ENCODE results near the gene TSPEAR.

Gene TSPEAR

DNA sequence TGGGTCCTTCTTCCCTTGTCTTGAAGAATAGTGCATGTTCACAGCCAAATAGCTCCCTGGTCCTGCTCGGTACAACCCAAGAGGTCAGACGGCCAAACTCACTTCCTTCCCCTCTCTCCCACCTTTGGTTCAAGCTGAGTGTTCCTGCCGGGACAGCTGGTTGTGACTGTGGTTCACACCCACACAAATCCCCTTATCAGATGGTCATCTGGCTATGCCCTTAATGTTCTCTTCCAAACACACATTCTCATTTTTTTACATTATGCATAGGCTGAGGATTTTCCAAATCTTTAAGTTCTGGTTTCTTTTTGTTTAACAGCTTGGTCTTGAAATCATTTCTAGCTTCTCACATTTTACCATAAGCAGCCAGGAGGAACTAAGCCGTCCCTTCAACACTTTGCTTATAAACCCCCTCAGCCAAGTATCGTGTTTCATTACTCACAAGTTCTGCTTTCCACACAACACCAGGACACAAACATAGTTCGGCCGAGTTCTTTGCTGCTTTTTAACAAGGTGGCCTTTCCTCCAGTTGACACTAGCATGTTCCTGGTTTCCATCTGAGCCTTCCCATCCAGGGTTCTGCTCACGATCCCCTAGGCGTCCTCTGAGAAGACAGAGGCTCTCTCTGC is 19.7 kb upstream of the TSPEAR start:
- Histone ChIP-seq H3K36me3 (ENCODE audit: insufficient read depth, low read length) (no peaks in the 10 kb centered on the region), H3K4me2 (ENCODE audit: low read length) (no peak overlapping the region)

DNA sequence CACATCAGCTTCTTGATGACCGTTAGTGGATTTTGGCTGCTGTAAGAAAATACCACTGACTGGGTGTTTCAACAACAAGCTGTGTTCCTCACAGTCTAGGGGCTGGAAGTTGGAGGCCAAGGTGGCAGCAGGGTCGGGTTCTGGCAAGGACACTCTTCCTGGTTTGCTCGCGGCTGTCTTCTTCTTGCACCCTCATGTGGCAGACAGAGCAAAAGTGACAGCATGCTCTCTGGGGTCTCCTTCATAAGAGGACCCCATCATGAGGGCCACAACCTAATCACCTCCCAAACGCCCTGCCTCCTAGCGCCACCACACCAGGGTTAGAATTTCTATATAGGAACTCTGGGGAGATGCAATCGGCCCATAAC is 18.6 kb upstream of the TSPEAR start:
- H3K4me2 ChIP-seq (ENCODE audit: low read length) = no peak overlapping the region
- no peaks in the 10 kb centered on the region for H3K4me1 ChIP-seq (ENCODE audit: insufficient read depth, low read length, severe bottlenecking)
- H3K36me3 ChIP-seq (ENCODE audit: insufficient read depth, low read length) = no peaks in the 10 kb centered on the region
- TF ChIP-seq, protein P1, sequence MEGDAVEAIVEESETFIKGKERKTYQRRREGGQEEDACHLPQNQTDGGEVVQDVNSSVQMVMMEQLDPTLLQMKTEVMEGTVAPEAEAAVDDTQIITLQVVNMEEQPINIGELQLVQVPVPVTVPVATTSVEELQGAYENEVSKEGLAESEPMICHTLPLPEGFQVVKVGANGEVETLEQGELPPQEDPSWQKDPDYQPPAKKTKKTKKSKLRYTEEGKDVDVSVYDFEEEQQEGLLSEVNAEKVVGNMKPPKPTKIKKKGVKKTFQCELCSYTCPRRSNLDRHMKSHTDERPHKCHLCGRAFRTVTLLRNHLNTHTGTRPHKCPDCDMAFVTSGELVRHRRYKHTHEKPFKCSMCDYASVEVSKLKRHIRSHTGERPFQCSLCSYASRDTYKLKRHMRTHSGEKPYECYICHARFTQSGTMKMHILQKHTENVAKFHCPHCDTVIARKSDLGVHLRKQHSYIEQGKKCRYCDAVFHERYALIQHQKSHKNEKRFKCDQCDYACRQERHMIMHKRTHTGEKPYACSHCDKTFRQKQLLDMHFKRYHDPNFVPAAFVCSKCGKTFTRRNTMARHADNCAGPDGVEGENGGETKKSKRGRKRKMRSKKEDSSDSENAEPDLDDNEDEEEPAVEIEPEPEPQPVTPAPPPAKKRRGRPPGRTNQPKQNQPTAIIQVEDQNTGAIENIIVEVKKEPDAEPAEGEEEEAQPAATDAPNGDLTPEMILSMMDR (IDR thresholded peaks at IDR 0.05; ENCODE audit: low read length) = no peak
- peaks cover 6% of the 10 kb centered on the region; the same call in 1 of the 2 replicates for H3K27me3 ChIP-seq (ENCODE audit: insufficient read depth, low read length)
- H3K4me3 ChIP-seq (ENCODE audit: low read depth, low read length, poor library complexity, severe bottlenecking) = no peak overlapping the region
- H3K9ac ChIP-seq (ENCODE audit: low read length) = no peak overlapping the region
- H2AFZ ChIP-seq (ENCODE audit: low read length) = no peak overlapping the region
- no peaks in the 10 kb centered on the region for H3K79me2 ChIP-seq (ENCODE audit: insufficient read depth, low read length)
- H3F3A ChIP-seq (ENCODE audit: insufficient read depth, low read length) = no peaks in the 10 kb centered on the region
- no peak overlapping the region for H3K27ac ChIP-seq (ENCODE audit: low read depth, low read length, poor library complexity, severe bottlenecking)
- no peaks in the 10 kb centered on the region for H3K9me2 ChIP-seq (ENCODE audit: low read depth, low read length)
- no peaks in the 10 kb centered on the region for H3K9me3 ChIP-seq (ENCODE audit: low read length)
- no peaks in the 10 kb centered on the region for H4K20me1 ChIP-seq (ENCODE audit: insufficient read depth, low read length)

More for the DNA sequence above, 19.7 kb upstream of the TSPEAR start:
- no peaks in the 10 kb centered on the region for H3K79me2 ChIP-seq (ENCODE audit: insufficient read depth, low read length)
- no peak overlapping the region for H2AFZ ChIP-seq (ENCODE audit: low read length)
- no peak overlapping the region for H3K4me3 ChIP-seq (ENCODE audit: low read depth, low read length, poor library complexity, severe bottlenecking)
- H3K4me1 ChIP-seq (ENCODE audit: insufficient read depth, low read length, severe bottlenecking) = no peaks in the 10 kb centered on the region
- no peaks in the 10 kb centered on the region for H3K9me3 ChIP-seq (ENCODE audit: low read length)
- H3F3A ChIP-seq (ENCODE audit: insufficient read depth, low read length) = no peaks in the 10 kb centered on the region
- no peaks in the 10 kb centered on the region for H4K20me1 ChIP-seq (ENCODE audit: insufficient read depth, low read length)
- TF ChIP-seq EZH2 (IDR thresholded peaks at IDR 0.05; ENCODE audit: borderline replicate concordance, low read length) = no peak
- TF ChIP-seq, protein P1 (IDR thresholded peaks at IDR 0.05; ENCODE audit: low read length) = no peak
- H3K9ac ChIP-seq (ENCODE audit: low read length) = no peak overlapping the region
- peaks cover 6% of the 10 kb centered on the region; the same call in 1 of the 2 replicates for H3K27me3 ChIP-seq (ENCODE audit: insufficient read depth, low read length)
- H3K9me2 ChIP-seq (ENCODE audit: low read depth, low read length) = no peaks in the 10 kb centered on the region
- H3K27ac ChIP-seq (ENCODE audit: low read depth, low read length, poor library complexity, severe bottlenecking) = no peak overlapping the region

DNA sequence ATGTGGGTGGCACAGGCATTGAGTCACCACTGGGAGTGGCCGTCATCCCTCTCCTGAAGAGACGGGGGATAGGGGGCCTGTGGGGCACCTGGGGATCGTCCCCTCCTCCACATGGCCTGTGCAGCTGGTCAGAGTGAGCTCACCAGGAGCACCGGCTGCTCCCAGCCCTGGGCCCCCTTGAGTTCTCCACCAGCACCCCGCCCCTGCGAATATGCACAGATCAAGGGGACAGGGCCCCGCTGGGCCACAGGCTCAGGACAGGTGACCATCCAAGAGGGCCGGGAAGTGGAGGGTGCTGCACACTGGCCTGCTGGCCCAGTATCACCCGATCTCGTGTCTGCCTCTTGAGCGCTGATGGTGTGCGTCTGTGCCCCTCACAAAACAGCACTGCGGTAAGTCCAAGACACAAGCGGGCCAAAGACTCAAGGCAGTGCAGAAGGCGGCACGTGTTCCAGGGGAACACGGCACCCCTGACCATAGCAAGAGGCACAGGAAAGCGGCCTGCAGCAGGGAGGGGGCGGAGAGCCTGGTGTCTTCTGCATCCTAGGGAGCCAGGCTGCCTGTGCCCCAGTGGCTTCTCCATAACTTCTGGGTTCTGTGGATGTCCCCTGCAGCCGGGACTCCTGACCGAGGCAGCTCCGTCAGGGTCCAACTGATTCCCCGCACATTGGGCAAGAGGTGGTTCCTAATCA is 18.1 kb upstream of the TSPEAR start:
- no peak overlapping the region for H3K27ac ChIP-seq (ENCODE audit: low read depth, low read length, poor library complexity, severe bottlenecking)
- H3K79me2 ChIP-seq (ENCODE audit: insufficient read depth, low read length) = no peaks in the 10 kb centered on the region
- no peaks in the 10 kb centered on the region for H3K4me1 ChIP-seq (ENCODE audit: insufficient read depth, low read length, severe bottlenecking)
- no peak overlapping the region for H3K9ac ChIP-seq (ENCODE audit: low read length)
- no peaks in the 10 kb centered on the region for H4K20me1 ChIP-seq (ENCODE audit: insufficient read depth, low read length)
- no peak overlapping the region for H3K4me2 ChIP-seq (ENCODE audit: low read length)
- H3K4me3 ChIP-seq (ENCODE audit: low read depth, low read length, poor library complexity, severe bottlenecking) = no peak overlapping the region
- H2AFZ ChIP-seq (ENCODE audit: low read length) = no peak overlapping the region
- H3K27me3 ChIP-seq (ENCODE audit: insufficient read depth, low read length) = peaks cover 6% of the 10 kb centered on the region; the same call in 1 of the 2 replicates
- TF ChIP-seq, protein P1 (IDR thresholded peaks at IDR 0.05; ENCODE audit: low read length) = no peak
- TF ChIP-seq EZH2 (IDR thresholded peaks at IDR 0.05; ENCODE audit: borderline replicate concordance, low read length) = no peak
- no peaks in the 10 kb centered on the region for H3K36me3 ChIP-seq (ENCODE audit: insufficient read depth, low read length)
- no peaks in the 10 kb centered on the region for H3F3A ChIP-seq (ENCODE audit: insufficient read depth, low read length)
- no peaks in the 10 kb centered on the region for H3K9me3 ChIP-seq (ENCODE audit: low read length)
- no peaks in the 10 kb centered on the region for H3K9me2 ChIP-seq (ENCODE audit: low read depth, low read length)
